ENCODE measurements around the gene SKIC8.
A peak's percentile ranks its signal among the peaks of the same experiment; 100 is the strongest.

SKIC8 gene

GRCh38 chr15:78291698-78292097, 7.7 kb downstream of the SKIC8 start:
- no peak for DNase-seq (ENCODE audit: low spot score)

GRCh38 chr15:78291052-78291451, 8.4 kb downstream of the SKIC8 start:
- no peak for DNase-seq (ENCODE audit: low spot score)

GRCh38 chr15:78290222-78290621, 9.2 kb downstream of the SKIC8 start:
- no peak for DNase-seq (ENCODE audit: low spot score)

- DNase-seq (ENCODE audit: low spot score), result no peak
Observed at GRCh38 chr15:78284758-78285157, 14.7 kb downstream of the SKIC8 start.

- DNase-seq (ENCODE audit: low spot score), result no peak
Observed at GRCh38 chr15:78282324-78282723, 17.1 kb downstream of the SKIC8 start.

GRCh38 chr15:78280319-78281072, 18.9 kb downstream of the SKIC8 start:
- no peak for DNase-seq (ENCODE audit: low spot score)

- no peak for DNase-seq (ENCODE audit: low spot score)
Observed at GRCh38 chr15:78276064-78276943, 23.1 kb downstream of the SKIC8 start.

- no peak for DNase-seq (ENCODE audit: low spot score)
Observed at GRCh38 chr15:78274994-78275393, 24.4 kb downstream of the SKIC8 start.

- no peak for DNase-seq (ENCODE audit: low spot score)
Observed at GRCh38 chr15:78272776-78273175, 26.6 kb downstream of the SKIC8 start.

- DNase-seq (ENCODE audit: low spot score), result no peak
Observed at GRCh38 chr15:78272316-78272715, 27.1 kb downstream of the SKIC8 start.

GRCh38 chr15:78266806-78267205, 32.6 kb downstream of the SKIC8 start:
- DNase-seq (ENCODE audit: low spot score), result no peak

- no peak for DNase-seq (ENCODE audit: low spot score)
Observed at GRCh38 chr15:78266229-78266628, 33.2 kb downstream of the SKIC8 start.

GRCh38 chr15:78265752-78266224, 33.6 kb downstream of the SKIC8 start:
- DNase-seq (ENCODE audit: low spot score), result no peak

GRCh38 chr15:78265137-78265460, 34.3 kb downstream of the SKIC8 start:
- DNase-seq (ENCODE audit: low spot score), result no peak

GRCh38 chr15:78264304-78265136, 34.9 kb downstream of the SKIC8 start, which contains the start of gene DNAJA4:
Gene DNAJA4 (plus strand): TSS chr15:78264562. CDS start chr15:78264764, 202 bp downstream.
- peak; percentile 78 for DNase-seq (ENCODE audit: low spot score)

GRCh38 chr15:78263907-78264303, 35.5 kb downstream of the SKIC8 start:
- DNase-seq (ENCODE audit: low spot score), result no peak

- peak; percentile 44 for DNase-seq (ENCODE audit: low spot score)
Observed at GRCh38 chr15:78263351-78263781, 36.0 kb downstream of the SKIC8 start.

- DNase-seq (ENCODE audit: low spot score), result no peak
Observed at GRCh38 chr15:78261062-78261461, 38.3 kb downstream of the SKIC8 start.

- DNase-seq (ENCODE audit: low spot score), result no peak
Observed at GRCh38 chr15:78260489-78260888, 38.9 kb downstream of the SKIC8 start.

GRCh38 chr15:78259232-78259631, 40.2 kb downstream of the SKIC8 start:
- no peak for DNase-seq (ENCODE audit: low spot score)

- DNase-seq (ENCODE audit: low spot score), result no peak
Observed at GRCh38 chr15:78257681-78258080, 41.7 kb downstream of the SKIC8 start.

- no peak for DNase-seq (ENCODE audit: low spot score)
Observed at GRCh38 chr15:78256044-78256437, 43.4 kb downstream of the SKIC8 start.

All from germinal center (tissue), 1 donor.